HG03175 (cell line): ENCODE measurements around the gene SEC24D.
"Not testable (repeated sequence)": the region's sequence is repeated elsewhere in the genome, so short reads cannot be mapped to it uniquely, and the experiment has no call there.

ENCODE experiments used
- ATAC-seq: cut with Tn5 transposase; IDR thresholded peaks from one replicate; pipeline ENCODE4 v1.9.1; 2021; ENCODE audit warnings: mild to moderate bottlenecking, moderate library complexity; ENCODE audit not compliant: unreplicated experiment

The SEC24D gene, protein sequence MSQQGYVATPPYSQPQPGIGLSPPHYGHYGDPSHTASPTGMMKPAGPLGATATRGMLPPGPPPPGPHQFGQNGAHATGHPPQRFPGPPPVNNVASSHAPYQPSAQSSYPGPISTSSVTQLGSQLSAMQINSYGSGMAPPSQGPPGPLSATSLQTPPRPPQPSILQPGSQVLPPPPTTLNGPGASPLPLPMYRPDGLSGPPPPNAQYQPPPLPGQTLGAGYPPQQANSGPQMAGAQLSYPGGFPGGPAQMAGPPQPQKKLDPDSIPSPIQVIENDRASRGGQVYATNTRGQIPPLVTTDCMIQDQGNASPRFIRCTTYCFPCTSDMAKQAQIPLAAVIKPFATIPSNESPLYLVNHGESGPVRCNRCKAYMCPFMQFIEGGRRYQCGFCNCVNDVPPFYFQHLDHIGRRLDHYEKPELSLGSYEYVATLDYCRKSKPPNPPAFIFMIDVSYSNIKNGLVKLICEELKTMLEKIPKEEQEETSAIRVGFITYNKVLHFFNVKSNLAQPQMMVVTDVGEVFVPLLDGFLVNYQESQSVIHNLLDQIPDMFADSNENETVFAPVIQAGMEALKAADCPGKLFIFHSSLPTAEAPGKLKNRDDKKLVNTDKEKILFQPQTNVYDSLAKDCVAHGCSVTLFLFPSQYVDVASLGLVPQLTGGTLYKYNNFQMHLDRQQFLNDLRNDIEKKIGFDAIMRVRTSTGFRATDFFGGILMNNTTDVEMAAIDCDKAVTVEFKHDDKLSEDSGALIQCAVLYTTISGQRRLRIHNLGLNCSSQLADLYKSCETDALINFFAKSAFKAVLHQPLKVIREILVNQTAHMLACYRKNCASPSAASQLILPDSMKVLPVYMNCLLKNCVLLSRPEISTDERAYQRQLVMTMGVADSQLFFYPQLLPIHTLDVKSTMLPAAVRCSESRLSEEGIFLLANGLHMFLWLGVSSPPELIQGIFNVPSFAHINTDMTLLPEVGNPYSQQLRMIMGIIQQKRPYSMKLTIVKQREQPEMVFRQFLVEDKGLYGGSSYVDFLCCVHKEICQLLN

DNA sequence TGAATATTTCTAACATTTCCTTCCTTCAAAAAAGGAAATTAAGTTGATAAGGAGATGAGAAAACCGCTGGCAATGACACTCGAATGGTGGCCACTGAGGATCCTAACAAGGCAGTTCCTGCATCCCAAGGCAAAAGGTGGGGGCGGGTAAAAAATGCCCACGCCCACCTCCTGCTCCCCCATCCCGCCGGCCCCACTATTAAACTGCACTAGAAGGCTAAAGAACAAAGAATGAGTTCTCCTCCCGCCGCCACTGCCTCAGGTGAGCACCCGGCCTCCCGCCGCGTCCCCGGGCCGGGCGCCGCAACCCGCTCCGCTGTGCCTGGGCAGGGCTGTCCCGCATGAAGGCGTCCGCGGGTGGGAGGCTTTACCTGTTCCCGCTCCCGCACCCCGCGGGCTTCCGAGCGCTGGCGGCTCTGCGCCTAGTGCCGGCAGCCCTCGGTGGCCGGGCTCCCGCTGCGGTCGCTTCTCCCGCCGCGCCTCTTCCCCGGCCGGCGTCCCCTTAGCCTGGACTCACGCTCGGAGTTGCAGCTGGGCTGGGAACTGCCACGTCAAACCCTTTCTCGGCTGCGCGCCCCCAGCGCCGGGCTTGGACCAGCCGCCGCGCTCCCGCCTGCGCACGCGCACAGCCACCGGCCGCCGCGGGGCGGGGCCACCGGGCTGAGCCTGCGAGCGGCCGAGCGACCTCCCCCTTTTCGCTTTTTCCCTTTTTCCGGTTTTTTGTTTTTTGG is at the start of gene SEC24D:
Gene SEC24D, minus strand, starts transcription at position 556 of the 730 bp plus-strand sequence. CDS start 2,430 bp downstream, outside the sequence.
- ATAC-seq, result peak; percentile 72

DNA sequence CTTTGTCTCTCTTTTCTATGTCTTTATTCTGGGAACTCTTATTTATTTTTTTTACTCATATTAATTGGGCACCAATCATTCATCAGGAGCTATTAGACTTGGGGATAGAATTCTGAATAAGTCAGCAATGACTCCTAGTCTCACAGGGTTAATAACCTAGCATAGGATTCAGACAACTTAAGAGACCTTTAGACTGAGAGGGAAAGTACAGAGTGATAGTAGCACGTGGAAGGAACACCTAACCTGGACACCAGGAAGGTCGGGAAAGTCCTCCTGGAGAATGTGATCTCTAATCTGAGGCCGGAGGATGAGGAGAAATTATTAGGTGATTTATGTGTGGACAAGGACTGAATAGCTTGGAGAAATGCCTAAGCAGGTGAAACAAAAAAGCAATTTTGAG is 48.8 kb upstream of the SEC24D start:
- ATAC-seq, result no peak

DNA sequence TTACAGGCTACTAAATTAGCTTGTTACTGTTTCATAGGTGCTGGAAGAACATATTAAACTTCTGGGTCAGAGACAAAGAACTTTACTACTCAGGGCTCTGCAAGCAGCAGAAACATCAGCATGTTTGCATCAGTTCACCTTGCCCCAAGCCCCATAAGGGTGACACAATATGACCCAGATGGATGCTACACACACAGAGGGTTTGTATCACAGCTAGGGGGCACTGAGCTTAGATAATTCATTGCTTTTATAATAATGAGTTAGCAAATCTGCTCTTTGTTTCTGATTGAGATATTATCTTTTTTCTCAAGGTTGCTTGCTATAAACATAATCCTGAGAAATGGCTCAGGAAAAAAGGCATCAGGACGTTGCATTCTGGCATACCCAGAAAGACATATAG is 47.9 kb upstream of the SEC24D start:
- no peak for ATAC-seq

DNA sequence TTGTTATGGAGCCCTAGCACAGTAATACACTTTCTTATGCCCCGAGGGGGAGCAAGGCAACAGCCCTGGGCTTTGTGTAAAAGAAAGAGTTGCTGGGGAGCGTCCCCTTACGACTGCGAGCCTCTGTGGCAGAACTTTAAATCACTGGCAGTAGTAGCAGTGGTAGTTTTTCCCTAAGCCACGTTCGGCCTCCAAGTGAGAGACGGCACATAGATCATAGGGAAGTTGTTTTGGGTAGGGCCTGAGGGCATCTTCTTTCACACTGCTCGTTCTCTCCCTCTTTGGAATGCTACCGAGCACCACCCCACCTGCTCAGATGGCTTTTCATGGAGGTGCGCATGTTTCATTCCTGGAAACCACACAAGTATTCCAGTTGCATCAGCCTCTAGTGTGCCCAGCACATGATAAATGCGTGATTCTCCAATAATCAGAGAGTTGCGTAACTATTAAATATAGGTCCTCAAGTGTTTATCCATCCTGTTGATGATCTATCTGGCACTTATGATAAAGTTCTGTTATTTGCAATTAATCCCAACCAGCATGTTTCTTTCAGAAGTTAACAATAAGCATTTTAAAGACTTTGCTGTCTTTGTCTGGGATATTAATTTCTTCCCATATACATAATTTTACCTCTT is 45.7 kb upstream of the SEC24D start:
- ATAC-seq, result no peak

DNA sequence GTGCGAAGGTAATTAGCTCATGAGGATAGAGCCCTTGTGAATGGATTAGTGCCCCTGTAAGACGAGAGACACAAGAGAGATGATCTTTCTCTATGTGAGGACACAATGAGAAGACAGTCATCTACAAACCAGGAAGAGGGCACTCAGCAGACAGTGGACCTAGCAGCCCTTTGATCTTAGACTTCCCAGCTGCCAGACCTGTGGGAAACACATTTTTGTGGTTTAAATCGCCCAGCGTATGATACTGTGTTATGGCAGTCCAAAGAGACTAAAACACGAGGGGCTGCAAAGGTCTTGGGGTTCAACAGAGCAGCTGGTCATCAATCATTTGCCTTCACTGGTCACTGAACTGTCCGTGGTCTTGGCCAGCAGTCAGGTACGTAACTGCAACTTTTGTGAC is 43.5 kb upstream of the SEC24D start:
- ATAC-seq, result no peak

DNA sequence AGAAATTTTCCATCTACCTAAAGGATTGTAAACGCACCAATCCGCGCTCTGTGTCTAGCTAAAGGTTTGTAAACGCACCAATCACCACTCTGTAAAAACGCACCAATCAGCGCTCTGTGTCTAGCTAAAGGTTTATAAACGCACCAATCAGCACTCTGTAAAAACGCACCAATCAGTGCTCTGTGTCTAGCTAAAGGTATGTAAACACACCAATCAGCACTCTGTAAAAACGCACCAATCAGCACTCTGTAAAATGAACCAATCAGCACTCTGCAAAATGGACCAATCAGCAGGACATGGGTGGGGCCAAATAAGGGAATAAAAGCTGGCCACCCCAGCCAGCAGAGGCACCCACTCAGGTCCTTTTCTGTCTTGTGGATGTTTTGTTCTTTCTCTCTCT is 42.6 kb upstream of the SEC24D start:
- not testable (repeated sequence) for ATAC-seq

DNA sequence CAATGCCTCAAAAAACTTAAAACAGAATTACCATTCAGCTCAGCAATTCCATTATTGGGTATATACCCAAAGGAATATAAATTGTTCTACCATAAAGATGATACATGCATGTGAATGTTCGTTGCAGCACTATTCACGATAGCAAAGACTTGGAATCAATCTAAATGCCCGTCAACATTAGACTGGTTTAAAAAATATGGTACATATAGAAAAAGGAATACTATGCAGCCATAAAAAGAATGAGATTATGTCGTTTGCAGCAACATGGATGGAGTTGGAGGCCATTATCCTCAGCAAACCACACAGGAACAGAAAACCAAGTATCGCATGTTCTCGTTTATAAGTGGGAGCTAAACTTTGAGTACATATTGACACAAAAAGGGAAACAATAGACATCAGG is 41.9 kb upstream of the SEC24D start:
- ATAC-seq, result no peak

DNA sequence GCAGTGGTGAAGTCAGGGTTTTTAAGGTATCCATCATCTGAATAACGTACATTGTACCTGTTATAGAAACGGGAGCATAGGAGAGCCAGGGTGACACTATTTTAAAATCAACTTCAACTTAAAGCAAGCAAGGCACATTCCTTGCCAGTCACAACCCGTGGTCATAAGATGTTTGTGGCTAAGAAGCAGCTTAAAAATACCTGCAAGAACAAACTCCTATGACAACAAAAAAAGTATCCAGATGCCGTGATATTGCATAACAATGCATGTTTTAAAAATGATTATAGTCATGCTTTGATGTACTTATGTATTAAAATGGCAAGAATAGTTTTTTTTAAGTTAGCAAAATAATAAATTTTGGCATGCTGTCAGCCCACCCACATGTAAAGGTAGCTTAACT is 36.3 kb upstream of the SEC24D start:
- ATAC-seq, result no peak

DNA sequence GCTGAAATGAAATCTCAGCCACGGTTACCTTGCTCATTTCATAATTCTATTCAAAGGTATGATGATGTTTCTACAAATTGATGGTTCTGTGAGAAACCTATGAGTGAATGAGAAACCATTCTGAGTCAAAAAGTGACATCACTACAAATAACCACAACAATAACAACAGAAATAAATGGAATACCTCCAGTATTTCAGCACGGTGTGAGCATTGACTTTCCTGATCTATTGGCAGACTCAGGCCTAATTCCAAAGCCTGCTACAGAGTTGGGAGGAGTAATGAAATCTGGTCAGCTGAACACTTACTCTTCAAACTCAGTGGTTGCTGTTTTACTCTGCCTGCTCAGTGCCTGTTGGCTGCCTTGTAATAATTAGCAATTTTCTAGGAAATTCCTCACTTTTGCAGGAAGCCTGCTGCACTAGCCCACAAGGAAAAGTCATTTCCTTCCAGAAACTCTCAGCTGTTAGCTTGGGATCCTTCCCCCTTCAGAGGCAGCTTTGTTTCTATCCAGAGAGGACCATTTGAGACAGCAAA is 33.9 kb upstream of the SEC24D start:
- ATAC-seq, result no peak

DNA sequence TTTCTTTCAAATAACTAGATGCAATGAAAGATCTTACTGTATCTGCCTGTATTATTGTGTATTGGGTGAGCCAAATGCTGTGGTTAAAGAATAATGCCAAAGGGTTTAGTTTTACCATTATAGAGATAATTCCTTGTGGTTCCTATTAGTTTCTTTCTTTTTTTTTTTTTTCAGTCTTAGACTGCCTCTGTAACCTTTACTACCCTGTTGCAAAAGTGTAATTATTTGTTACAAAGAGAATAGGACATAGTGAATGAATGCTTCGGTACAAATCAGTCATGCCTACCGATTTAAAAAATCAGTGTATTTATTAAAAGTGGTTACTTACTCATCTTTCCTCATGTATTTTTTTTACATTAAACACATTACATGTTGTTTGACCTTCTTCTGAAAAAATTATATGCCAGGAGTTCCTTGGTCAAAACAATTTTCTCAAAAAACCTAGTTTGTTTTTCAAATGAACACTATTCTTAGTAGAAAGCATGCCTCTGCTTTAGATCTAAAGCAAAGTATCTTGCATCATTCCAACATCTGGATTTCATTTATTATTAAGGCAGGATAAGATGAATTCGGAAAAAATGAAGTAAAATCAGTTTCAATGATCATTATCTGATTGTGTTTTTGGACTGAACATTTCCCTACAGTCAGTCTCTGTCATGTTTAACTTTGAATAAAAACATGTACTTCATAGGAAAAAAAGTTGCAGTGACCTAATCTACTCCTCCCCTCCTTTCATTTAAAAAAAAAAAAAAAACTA is 31.6 kb upstream of the SEC24D start:
- ATAC-seq, result no peak

DNA sequence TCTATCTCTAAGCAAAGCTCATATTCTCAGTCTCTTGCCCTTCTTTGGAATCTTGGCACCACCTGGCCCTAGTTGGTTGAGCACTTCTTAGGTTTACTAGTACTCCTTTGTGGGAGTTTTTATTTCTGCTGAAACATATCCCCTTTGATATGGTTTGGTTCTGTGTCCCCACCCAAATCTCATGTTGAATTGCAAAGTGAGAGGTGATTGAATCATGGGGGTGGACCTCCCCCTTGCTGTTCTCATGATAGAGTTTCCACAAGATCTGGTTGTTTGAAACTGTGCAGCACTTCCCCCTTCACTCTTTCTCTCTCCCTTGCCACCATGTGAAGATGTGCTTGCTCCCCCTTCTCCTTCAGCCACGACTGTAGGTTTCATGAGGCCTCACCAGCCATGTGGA is 30.5 kb upstream of the SEC24D start:
- no peak for ATAC-seq

DNA sequence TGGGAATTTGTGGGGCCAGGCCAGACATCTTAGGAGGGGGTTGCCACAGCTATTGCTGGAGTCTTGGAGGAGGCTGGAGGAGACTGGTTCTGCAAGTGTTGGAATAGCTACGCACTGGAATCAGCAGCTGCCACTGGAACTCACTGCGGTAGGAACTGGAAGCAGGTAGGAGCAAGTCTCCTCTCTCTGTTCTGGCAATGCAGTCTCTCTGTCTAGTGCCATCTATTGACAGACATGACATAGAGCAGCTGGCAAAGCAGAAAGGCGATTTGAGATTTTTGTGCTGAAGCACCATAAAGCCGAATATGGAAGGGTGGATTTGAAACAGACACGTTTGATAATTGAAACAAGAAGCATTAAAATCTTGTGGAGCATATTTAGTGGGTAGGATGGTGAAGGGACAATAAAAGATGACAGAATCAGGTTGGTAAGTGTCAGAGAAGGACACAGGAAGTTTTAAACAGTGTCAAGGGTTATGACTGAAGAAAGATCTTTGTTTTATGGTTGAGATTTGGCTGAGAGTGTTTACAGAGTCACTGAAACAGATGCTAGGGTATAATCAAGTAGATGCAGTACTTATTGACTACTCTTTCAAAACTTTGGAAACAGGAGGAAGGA is 29.3 kb upstream of the SEC24D start:
- peak; percentile 76 for ATAC-seq

DNA sequence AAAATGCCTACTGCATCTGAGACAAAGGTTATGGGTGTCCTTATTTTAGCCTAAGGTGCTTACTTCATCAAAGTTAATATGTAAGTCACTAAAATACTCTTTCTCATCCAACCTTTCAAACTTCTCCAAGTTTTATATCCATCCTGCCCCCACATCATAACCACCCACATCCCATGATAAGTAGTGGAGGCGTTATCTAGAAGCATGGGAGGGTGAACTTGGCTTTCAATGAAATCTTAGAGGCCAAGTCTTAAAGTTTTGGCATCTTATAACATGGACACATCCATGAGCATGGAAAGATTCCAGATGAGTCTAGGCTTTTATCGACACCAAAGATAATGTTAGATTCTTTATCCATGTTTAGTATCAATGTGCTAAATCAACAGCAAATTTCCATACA is 22.9 kb upstream of the SEC24D start:
- no peak for ATAC-seq

DNA sequence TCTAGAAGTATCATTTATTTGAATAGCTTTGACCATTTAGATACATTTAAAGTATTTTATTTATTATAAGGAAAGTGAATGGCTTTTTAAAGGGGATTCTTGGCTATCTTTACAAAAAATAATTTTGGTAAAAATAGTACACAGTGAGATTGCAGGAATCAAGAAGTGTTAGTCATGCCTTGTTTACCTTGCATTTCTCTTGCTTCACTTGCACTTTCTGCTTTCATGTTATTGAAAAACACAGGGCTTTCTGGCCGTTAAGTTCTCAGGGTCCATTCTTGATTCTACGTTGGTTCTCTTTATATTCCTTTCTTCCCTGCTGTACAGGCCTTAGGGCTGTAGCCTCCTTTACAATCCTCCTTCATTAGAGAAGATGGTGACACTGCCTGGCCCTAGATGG is 21.8 kb upstream of the SEC24D start:
- no peak for ATAC-seq

DNA sequence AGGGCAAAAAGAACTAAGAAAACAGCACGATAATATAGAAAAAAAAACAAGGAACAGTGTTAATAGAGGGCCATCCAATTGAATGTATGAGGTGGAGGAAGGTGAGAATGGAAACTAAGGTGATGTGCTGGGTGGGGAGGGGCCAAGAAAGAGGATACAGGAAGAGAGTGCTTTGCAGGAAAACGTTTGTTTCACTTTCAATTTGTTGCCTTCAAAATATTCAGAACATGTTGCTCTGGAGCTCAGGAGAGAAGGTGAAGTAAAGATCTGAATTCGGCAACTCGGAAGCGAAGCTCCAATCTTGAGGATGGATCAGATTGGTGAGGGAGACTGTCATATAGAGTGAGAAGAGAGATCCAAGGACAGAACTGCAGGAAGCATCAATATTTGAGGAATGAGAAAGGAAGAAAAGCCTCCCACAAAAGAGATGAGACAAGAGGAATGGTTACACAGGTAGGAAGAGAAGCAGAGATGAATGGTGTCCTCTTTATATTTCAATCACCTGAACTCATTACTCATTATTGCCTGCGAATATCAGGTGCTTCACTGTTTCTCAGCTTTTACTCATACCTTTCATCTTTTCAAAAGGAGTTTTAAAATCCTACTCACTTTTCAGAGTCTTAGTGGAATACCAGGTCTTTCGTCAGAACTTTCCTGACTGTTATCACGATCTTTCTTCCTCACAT is 14.7 kb upstream of the SEC24D start:
- peak; percentile 92 for ATAC-seq

DNA sequence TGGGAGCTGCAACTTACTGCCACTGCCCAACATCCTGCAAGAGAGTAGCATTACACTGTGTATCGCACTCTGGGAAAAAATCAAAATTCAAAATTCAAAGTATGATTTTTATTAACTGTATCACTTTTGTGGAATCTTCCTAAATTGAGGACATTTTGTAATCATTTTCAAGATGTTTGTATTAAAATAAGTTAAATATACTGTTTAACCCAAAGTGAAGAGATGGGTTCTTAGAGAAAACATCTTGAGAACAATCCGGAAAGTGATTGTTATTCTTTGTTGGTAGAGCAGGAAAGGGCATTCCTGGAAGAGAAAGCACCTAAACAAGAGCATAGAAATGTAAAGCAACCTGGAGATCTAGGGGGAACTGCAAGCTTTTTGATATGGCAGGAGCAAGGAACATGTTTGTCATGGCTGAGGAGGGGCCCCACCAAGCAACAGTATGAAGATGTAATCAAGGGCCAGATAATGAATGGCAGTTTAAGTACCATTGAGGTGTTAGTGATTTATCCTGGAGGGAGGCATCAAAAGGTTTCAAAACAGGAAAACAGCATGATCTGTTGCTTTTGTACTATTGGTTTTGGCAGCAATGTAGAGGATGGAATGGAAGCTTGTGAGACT is 14.1 kb upstream of the SEC24D start:
- peak; percentile 13 for ATAC-seq

DNA sequence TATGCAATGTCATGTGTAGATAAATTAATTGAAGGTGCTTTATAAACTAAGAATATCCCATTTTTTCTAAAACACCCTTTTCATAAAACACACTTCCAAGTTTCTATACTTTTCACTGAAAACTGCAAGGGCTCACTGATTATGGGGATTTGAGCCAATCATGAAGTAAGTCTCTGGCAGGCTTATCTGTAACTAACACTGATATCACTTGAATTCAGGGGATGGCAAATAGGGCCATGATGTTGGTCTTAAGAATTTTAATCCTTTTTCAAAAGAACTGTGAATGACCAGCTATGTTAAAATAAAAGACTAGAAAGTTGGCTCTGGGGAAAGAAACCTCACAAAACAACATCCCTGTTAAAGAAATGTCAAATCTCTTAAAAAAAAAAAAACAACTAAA is 13.0 kb upstream of the SEC24D start:
- no peak for ATAC-seq

DNA sequence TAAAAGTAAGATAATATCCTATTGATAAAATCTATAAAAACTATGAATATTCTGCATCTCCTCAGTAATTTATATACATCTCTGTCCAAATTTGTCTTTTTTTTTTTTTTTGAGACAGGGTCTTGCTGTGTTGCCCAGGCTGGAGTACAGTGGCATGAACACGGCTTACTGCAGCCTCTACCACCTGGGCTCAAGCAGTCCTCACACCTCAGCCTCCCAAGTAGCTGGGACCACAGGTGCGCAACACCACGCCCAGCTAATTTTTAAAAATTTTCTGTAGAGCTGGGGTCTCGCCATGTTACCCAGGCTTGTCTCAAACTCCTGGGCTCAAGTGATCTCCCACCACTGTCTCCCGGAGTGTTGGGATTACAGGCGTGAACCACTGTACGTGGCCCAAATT is 12.3 kb upstream of the SEC24D start:
- ATAC-seq, result no peak
